ENCODE data around the gene HDAC4.

DNA sequence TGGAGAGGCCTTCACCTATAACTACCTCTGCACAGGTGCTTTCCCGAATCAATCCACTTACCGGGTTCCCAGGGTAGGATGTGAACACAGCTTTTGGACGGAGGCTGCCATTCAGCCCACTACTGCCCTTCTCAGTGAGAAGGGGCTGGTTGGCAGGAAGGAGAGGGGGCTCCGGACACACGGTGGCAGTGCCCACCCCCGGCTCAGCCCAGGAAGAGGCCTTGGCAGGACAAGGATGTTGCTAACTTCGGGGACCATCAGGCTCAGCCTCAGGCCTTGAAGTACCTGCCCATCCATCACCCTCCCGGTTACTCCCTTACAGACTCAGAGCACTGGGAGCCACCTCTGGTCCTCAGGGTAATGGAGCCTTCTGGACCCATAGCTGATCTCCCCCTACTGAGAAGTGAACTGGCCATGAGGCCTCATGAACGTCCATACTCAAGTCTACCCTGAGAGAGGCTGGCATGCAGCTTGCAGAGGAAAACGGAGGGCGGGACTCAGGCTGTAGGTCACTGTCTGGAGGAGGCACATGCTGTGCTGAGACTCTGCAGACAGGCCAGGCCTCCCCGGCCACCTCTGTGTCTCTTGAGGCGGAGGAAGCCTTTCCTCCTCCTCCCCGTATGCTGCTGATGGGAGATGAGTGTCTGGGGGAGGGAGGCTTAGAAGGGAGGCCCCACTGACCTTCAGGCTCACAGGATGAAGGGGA, 361.9 kb downstream of the HDAC4 start:
- TF ChIP-seq, protein P1, sequence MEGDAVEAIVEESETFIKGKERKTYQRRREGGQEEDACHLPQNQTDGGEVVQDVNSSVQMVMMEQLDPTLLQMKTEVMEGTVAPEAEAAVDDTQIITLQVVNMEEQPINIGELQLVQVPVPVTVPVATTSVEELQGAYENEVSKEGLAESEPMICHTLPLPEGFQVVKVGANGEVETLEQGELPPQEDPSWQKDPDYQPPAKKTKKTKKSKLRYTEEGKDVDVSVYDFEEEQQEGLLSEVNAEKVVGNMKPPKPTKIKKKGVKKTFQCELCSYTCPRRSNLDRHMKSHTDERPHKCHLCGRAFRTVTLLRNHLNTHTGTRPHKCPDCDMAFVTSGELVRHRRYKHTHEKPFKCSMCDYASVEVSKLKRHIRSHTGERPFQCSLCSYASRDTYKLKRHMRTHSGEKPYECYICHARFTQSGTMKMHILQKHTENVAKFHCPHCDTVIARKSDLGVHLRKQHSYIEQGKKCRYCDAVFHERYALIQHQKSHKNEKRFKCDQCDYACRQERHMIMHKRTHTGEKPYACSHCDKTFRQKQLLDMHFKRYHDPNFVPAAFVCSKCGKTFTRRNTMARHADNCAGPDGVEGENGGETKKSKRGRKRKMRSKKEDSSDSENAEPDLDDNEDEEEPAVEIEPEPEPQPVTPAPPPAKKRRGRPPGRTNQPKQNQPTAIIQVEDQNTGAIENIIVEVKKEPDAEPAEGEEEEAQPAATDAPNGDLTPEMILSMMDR (IDR thresholded peaks at IDR 0.05), result no peak
- TF ChIP-seq TEAD1 (CRISPR knock-in tag; IDR thresholded peaks at IDR 0.05) (no peak), TEAD4 (CRISPR knock-in tag; IDR thresholded peaks at IDR 0.05) (no peak), RELA (CRISPR knock-in tag; IDR thresholded peaks at IDR 0.05; ENCODE audit: borderline replicate concordance) (no peak), CBFB (CRISPR knock-in tag; IDR thresholded peaks at IDR 0.05; ENCODE audit: low read depth) (no peak), GABPB1 (CRISPR knock-in tag; IDR thresholded peaks at IDR 0.05) (no peak), ZNF232 (CRISPR knock-in tag; IDR thresholded peaks at IDR 0.05) (no peak), ESRRA (CRISPR knock-in tag; IDR thresholded peaks at IDR 0.05; ENCODE audit: borderline replicate concordance) (no peak)
- TF ChIP-seq, protein P2, sequence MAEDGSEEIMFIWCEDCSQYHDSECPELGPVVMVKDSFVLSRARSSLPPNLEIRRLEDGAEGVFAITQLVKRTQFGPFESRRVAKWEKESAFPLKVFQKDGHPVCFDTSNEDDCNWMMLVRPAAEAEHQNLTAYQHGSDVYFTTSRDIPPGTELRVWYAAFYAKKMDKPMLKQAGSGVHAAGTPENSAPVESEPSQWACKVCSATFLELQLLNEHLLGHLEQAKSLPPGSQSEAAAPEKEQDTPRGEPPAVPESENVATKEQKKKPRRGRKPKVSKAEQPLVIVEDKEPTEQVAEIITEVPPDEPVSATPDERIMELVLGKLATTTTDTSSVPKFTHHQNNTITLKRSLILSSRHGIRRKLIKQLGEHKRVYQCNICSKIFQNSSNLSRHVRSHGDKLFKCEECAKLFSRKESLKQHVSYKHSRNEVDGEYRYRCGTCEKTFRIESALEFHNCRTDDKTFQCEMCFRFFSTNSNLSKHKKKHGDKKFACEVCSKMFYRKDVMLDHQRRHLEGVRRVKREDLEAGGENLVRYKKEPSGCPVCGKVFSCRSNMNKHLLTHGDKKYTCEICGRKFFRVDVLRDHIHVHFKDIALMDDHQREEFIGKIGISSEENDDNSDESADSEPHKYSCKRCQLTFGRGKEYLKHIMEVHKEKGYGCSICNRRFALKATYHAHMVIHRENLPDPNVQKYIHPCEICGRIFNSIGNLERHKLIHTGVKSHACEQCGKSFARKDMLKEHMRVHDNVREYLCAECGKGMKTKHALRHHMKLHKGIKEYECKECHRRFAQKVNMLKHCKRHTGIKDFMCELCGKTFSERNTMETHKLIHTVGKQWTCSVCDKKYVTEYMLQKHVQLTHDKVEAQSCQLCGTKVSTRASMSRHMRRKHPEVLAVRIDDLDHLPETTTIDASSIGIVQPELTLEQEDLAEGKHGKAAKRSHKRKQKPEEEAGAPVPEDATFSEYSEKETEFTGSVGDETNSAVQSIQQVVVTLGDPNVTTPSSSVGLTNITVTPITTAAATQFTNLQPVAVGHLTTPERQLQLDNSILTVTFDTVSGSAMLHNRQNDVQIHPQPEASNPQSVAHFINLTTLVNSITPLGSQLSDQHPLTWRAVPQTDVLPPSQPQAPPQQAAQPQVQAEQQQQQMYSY (CRISPR knock-in tag; IDR thresholded peaks at IDR 0.05), result no peak
- TF ChIP-seq, protein P3, sequence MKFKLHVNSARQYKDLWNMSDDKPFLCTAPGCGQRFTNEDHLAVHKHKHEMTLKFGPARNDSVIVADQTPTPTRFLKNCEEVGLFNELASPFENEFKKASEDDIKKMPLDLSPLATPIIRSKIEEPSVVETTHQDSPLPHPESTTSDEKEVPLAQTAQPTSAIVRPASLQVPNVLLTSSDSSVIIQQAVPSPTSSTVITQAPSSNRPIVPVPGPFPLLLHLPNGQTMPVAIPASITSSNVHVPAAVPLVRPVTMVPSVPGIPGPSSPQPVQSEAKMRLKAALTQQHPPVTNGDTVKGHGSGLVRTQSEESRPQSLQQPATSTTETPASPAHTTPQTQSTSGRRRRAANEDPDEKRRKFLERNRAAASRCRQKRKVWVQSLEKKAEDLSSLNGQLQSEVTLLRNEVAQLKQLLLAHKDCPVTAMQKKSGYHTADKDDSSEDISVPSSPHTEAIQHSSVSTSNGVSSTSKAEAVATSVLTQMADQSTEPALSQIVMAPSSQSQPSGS (CRISPR knock-in tag; IDR thresholded peaks at IDR 0.05; ENCODE audit: borderline replicate concordance, low read depth), result no peak
- TF ChIP-seq, protein P4, sequence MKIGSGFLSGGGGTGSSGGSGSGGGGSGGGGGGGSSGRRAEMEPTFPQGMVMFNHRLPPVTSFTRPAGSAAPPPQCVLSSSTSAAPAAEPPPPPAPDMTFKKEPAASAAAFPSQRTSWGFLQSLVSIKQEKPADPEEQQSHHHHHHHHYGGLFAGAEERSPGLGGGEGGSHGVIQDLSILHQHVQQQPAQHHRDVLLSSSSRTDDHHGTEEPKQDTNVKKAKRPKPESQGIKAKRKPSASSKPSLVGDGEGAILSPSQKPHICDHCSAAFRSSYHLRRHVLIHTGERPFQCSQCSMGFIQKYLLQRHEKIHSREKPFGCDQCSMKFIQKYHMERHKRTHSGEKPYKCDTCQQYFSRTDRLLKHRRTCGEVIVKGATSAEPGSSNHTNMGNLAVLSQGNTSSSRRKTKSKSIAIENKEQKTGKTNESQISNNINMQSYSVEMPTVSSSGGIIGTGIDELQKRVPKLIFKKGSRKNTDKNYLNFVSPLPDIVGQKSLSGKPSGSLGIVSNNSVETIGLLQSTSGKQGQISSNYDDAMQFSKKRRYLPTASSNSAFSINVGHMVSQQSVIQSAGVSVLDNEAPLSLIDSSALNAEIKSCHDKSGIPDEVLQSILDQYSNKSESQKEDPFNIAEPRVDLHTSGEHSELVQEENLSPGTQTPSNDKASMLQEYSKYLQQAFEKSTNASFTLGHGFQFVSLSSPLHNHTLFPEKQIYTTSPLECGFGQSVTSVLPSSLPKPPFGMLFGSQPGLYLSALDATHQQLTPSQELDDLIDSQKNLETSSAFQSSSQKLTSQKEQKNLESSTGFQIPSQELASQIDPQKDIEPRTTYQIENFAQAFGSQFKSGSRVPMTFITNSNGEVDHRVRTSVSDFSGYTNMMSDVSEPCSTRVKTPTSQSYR (CRISPR knock-in tag; IDR thresholded peaks at IDR 0.05), result no peak

Measured in WTC11 (cell line).